Loucy (cell line): Measurements from ENCODE around the gene MAML2.

Experiments
- H2AFZ ChIP-seq: fragments of 200-600 bp; sonication (generic); 2 replicates; pipeline ENCODE4 v1.6.0; 2016; ENCODE audit warnings: antibody characterized with exemption, mild to moderate bottlenecking, low read length, moderate library complexity
- H3F3A ChIP-seq: fragments of 200-600 bp; 2 replicates; pipeline ENCODE4 v1.6.0; 2016; ENCODE audit warnings: antibody characterized with exemption, low read depth, mild to moderate bottlenecking
- H3K27me3 ChIP-seq: fragments of 200-600 bp; sonication (generic); 2 replicates; pipeline ENCODE4 v1.6.1; 2014; ENCODE audit warnings: low read length, mild to moderate bottlenecking; ENCODE audit not compliant: insufficient read depth, poor library complexity, severe bottlenecking
- H3K36me3 ChIP-seq: fragments of 200-600 bp; sonication (generic); 2 replicates; pipeline ENCODE4 v1.6.1; 2016; ENCODE audit warnings: low read length; ENCODE audit not compliant: insufficient read depth
- H3K4me1 ChIP-seq: fragments of 200-600 bp; sonication (generic); 2 replicates; pipeline ENCODE4 v1.5.1; 2014; ENCODE audit warnings: low read length, mild to moderate bottlenecking; ENCODE audit not compliant: insufficient read depth, poor library complexity, severe bottlenecking
- H3K4me2 ChIP-seq: fragments of 200-600 bp; sonication (generic); 2 replicates; pipeline ENCODE4 v1.6.0; 2014; ENCODE audit warnings: antibody characterized with exemption, low read length, low read depth, mild to moderate bottlenecking; ENCODE audit not compliant: poor library complexity, severe bottlenecking
- H3K4me3 ChIP-seq: fragments of 200-600 bp; sonication (generic); 2 replicates; pipeline ENCODE4 v1.5.1; 2014; ENCODE audit warnings: low read length, mild to moderate bottlenecking, mixed read lengths; ENCODE audit not compliant: poor library complexity, severe bottlenecking
- H3K79me2 ChIP-seq: fragments of 200-600 bp; sonication (generic); 2 replicates; pipeline ENCODE4 v1.6.1; 2014; ENCODE audit warnings: low read length; ENCODE audit not compliant: insufficient read depth
- H3K9ac ChIP-seq: fragments of 200-600 bp; sonication (generic); 2 replicates; pipeline ENCODE4 v1.6.0; 2014; ENCODE audit warnings: mild to moderate bottlenecking, low read depth, low read length, moderate library complexity; ENCODE audit not compliant: poor library complexity, severe bottlenecking
- H3K9me2 ChIP-seq: fragments of 200-600 bp; sonication (generic); replicated peaks from 2 replicates; pipeline ENCODE4 v1.6.1; 2016; ENCODE audit warnings: low read depth, low read length, mixed read lengths
- H3K9me3 ChIP-seq: fragments of 200-600 bp; sonication (generic); 2 replicates; pipeline ENCODE4 v1.6.1; 2014; ENCODE audit warnings: mild to moderate bottlenecking, antibody characterized with exemption, low read length, low read depth; ENCODE audit not compliant: insufficient read depth
- H4K20me1 ChIP-seq: fragments of 200-600 bp; sonication (generic); 2 replicates; pipeline ENCODE4 v1.6.0; 2014; ENCODE audit warnings: antibody characterized with exemption, low read length, mild to moderate bottlenecking; ENCODE audit not compliant: insufficient read depth, poor library complexity, severe bottlenecking
- CTCF ChIP-seq: fragments of 200-600 bp; sonication (generic); conservative IDR thresholded peaks from 2 replicates; pipeline ENCODE4 v1.5.1; 2014; ENCODE audit warnings: mild to moderate bottlenecking, antibody characterized with exemption, low read length
- EZH2phosphoT487 ChIP-seq: fragments of 200-600 bp; IDR thresholded peaks from 2 replicates; pipeline ENCODE4 v1.6.1; 2018; ENCODE audit warnings: antibody characterized with exemption, mild to moderate bottlenecking, moderate library complexity, borderline replicate concordance

The MAML2 gene

GRCh38 chr11:96004862-96005261 is 338.1 kb downstream of the MAML2 start:
- Histone ChIP-seq H3K79me2 (no peaks in the 10 kb centered on the region), H4K20me1 (no peaks in the 10 kb centered on the region), H2AFZ (no peak overlapping the region), H3K36me3 (no peaks in the 10 kb centered on the region), H3K4me1 (no peaks in the 10 kb centered on the region), H3K9ac (no peak overlapping the region), H3K4me3 (no peak overlapping the region), H3F3A (no peaks in the 10 kb centered on the region), H3K9me3 (no peaks in the 10 kb centered on the region), H3K9me2 (no peaks in the 10 kb centered on the region), H3K27me3 (no peaks in the 10 kb centered on the region), H3K4me2 (no peak overlapping the region)
- TF ChIP-seq EZH2phosphoT487 (no peak), CTCF (no peak)

- no peaks in the 10 kb centered on the region for H3K79me2 ChIP-seq
These were observed 340.2 kb downstream of the MAML2 start for GRCh38 chr11:96002754-96003290.

GRCh38 chr11:96002339-96002738 is 340.7 kb downstream of the MAML2 start:
- Histone ChIP-seq H3K4me1 (no peaks in the 10 kb centered on the region), H4K20me1 (no peaks in the 10 kb centered on the region), H3K36me3 (no peaks in the 10 kb centered on the region), H3F3A (no peaks in the 10 kb centered on the region), H3K79me2 (no peaks in the 10 kb centered on the region), H3K4me2 (no peak overlapping the region), H2AFZ (no peak overlapping the region), H3K4me3 (no peak overlapping the region), H3K9me3 (no peaks in the 10 kb centered on the region), H3K9ac (no peak overlapping the region), H3K9me2 (no peaks in the 10 kb centered on the region), H3K27me3 (no peaks in the 10 kb centered on the region)
- no peak for TF ChIP-seq EZH2phosphoT487
- TF ChIP-seq CTCF, result no peak

More at GRCh38 chr11:96002754-96003290, 340.2 kb downstream of the MAML2 start:
- TF ChIP-seq CTCF, result no peak
- Histone ChIP-seq H3K9ac (no peak overlapping the region), H3K4me3 (no peak overlapping the region), H3K4me1 (no peaks in the 10 kb centered on the region), H3K36me3 (no peaks in the 10 kb centered on the region), H3K27me3 (no peaks in the 10 kb centered on the region), H3F3A (no peaks in the 10 kb centered on the region), H4K20me1 (no peaks in the 10 kb centered on the region), H3K9me3 (no peaks in the 10 kb centered on the region), H2AFZ (no peak overlapping the region), H3K4me2 (no peak overlapping the region), H3K9me2 (no peaks in the 10 kb centered on the region)
